HCT116 (cell line): ENCODE measurements around the gene C1QTNF12. TPM values are rescaled to one million over a fixed set of nuclear protein-coding genes. Genes with fewer than 3 reads are reported as not detected.

Experiments
- ATAC-seq: fragments of 200-7000 bp; cut with Tn5 transposase; 2 replicates; pipeline ENCODE4 v1.9.1; 2020; ENCODE audit warnings: mild to moderate bottlenecking, moderate library complexity
- BruUV-seq: library from RNA; stranded (reverse); fragments of 400-500 nt; replicated peaks from 2 replicates; lab custom pipeline; 2021; lab: Mats Ljungman, UMichigan
- CTCF ChIA-PET: fragments of 300-600 bp; sonication (Branson Sonifier 250); formaldehyde crosslinking; loops from one replicate; lab custom pipeline; 2021; ENCODE audit warnings: antibody characterized with exemption; lab: Charles Lee
- POLR2A ChIA-PET: fragments of 300-600, 350-600 bp; sonication (Branson Sonifier 250); formaldehyde crosslinking; loops from one replicate; lab custom pipeline; 2021; ENCODE audit warnings: antibody characterized with exemption; lab: Charles Lee
- RAD21 ChIA-PET, 2 experiments: fragments of 300-600 bp; sonication (Branson Sonifier 250); formaldehyde crosslinking; loops; one replicate each; lab custom pipeline; 2023; ENCODE audit warnings: low total read pairs in 2 of 2; ENCODE audit not compliant: uncharacterized antibody in 2 of 2, unreplicated experiment in 2 of 2, low non-redundant PET in 1 of 2; lab: Charles Lee
- DNase-seq: peaks from one replicate; pipeline ENCODE4 v3.0.0-alpha.2; 2010; ENCODE audit warnings: low read depth, low spot score
- H2AFZ ChIP-seq: fragments of 200-600 bp; shearing (Covaris generic), sonication (generic); 2 replicates; pipeline ENCODE4 v1.6.1; 2017; ENCODE audit warnings: low read depth, mixed run types, mixed read lengths, antibody characterized with exemption, low read length; ENCODE audit not compliant: poor library complexity, severe bottlenecking
- H3K27ac ChIP-seq: 2 replicates; pipeline ENCODE4 v1.5.1; 2012; ENCODE audit warnings: low read depth, low read length
- H3K27me3 ChIP-seq: fragments of 200-600 bp; sonication (generic); 2 replicates; pipeline ENCODE4 v1.6.1; 2016; ENCODE audit warnings: mixed run types, low read length, mixed read lengths; ENCODE audit not compliant: insufficient read depth
- H3K36me3 ChIP-seq, 2 experiments: fragments of 200-500 bp in 1 of 2; fragments of 200-600 bp in 1 of 2; sonication (Bioruptor generic) in 1 of 2; sonication (generic) in 1 of 2; 2 replicates each; pipeline versions ENCODE4 v1.5.1 to v1.6.1; 2014 to 2016; ENCODE audit warnings: low read length in 2 of 2, inconsistent platforms in 1 of 2, mixed read lengths in 1 of 2, mixed run types in 1 of 2; ENCODE audit not compliant: insufficient read depth in 2 of 2, control insufficient read depth in 1 of 2
- H3K4me1 ChIP-seq, 2 experiments: fragments of 200-600 bp in 1 of 2; sonication (generic) in 1 of 2; 2 replicates each; pipeline versions ENCODE4 v1.5.1 to v1.6.1; 2012 to 2017; ENCODE audit warnings: low read length in 2 of 2, inconsistent platforms in 1 of 2, mild to moderate bottlenecking in 1 of 2, mixed read lengths in 1 of 2, mixed run types in 1 of 2, moderate library complexity in 1 of 2; ENCODE audit not compliant: insufficient read depth in 2 of 2, control insufficient read depth in 1 of 2
- H3K4me2 ChIP-seq: fragments of 200-600 bp; sonication (generic); 2 replicates; pipeline ENCODE4 v1.6.1; 2017; ENCODE audit warnings: mixed run types, low read length, mixed read lengths
- H3K4me3 ChIP-seq, 2 experiments: fragments of 200-600 bp in 1 of 2; sonication (generic) in 1 of 2; replicated peaks in 1 of 2; 2 replicates each; pipeline ENCODE4 v1.5.1; 2011 to 2016; ENCODE audit warnings: low read length in 2 of 2, control low read depth in 1 of 2, low read depth in 1 of 2, mild to moderate bottlenecking in 1 of 2, mixed read lengths in 1 of 2, mixed run types in 1 of 2
- H3K79me2 ChIP-seq: fragments of 200-600 bp; sonication (generic); 2 replicates; pipeline ENCODE4 v1.6.1; 2017; ENCODE audit warnings: mild to moderate bottlenecking, mixed run types, low read length, moderate library complexity, mixed read lengths; ENCODE audit not compliant: insufficient read depth
- H3K9ac ChIP-seq: fragments of 200-600 bp; sonication (generic); 2 replicates; pipeline ENCODE4 v1.6.1; 2016; ENCODE audit warnings: low read length, mixed read lengths
- H3K9me2 ChIP-seq: fragments of 200-600 bp; sonication (generic), shearing (Covaris generic); 2 replicates; pipeline ENCODE4 v1.6.1; 2017; ENCODE audit warnings: mixed run types, mild to moderate bottlenecking, moderate library complexity; ENCODE audit not compliant: insufficient read depth
- H3K9me3 ChIP-seq, 2 experiments: fragments of 200-500 bp in 1 of 2; fragments of 200-600 bp in 1 of 2; sonication (Bioruptor generic) in 1 of 2; sonication (generic) in 1 of 2; 2 replicates each; pipeline ENCODE4 v1.6.1; 2014 to 2017; ENCODE audit warnings: low read length in 2 of 2, mixed read lengths in 2 of 2, inconsistent platforms in 1 of 2, low read depth in 1 of 2, mild to moderate bottlenecking in 1 of 2, mixed run types in 1 of 2, moderate library complexity in 1 of 2; ENCODE audit not compliant: control insufficient read depth in 1 of 2, insufficient read depth in 1 of 2
- H4K20me1 ChIP-seq: fragments of 200-600 bp; sonication (generic), shearing (Covaris generic); 2 replicates; pipeline ENCODE4 v1.6.1; 2017; ENCODE audit warnings: mixed run types, mild to moderate bottlenecking, moderate library complexity; ENCODE audit not compliant: insufficient read depth
- ATF3 ChIP-seq: IDR thresholded peaks from 2 replicates; pipeline ENCODE4 v1.6.1; 2012
- CBX3 ChIP-seq: IDR thresholded peaks from 2 replicates; pipeline ENCODE4 v1.6.1; 2012; ENCODE audit warnings: low read depth
- CEBPB ChIP-seq: IDR thresholded peaks from 2 replicates; pipeline ENCODE4 v1.6.1; 2012; ENCODE audit warnings: low read depth
- CTCF ChIP-seq, 3 experiments: fragments of 200-600 bp in 1 of 3; sonication (generic) in 1 of 3; IDR thresholded peaks in 2 of 3; conservative IDR thresholded peaks in 1 of 3; 2 replicates each; pipeline ENCODE4 v1.5.1; 2012 to 2017; ENCODE audit warnings: low read depth in 2 of 3, low read length in 2 of 3, antibody characterized with exemption in 1 of 3, borderline replicate concordance in 1 of 3, control low read depth in 1 of 3, mild to moderate bottlenecking in 1 of 3, mixed read lengths in 1 of 3, mixed run types in 1 of 3, moderate library complexity in 1 of 3; ENCODE audit not compliant: insufficient read depth in 1 of 3
- EGR1 ChIP-seq: IDR thresholded peaks from 2 replicates; pipeline ENCODE4 v1.6.1; 2012; ENCODE audit warnings: low read depth
- EZH2phosphoT487 ChIP-seq: fragments of 200-600 bp; IDR thresholded peaks from 2 replicates; pipeline ENCODE4 v1.6.1; 2018; ENCODE audit warnings: antibody characterized with exemption, borderline replicate concordance
- FOSL1 ChIP-seq: IDR thresholded peaks from 2 replicates; pipeline ENCODE4 v1.6.1; 2012; ENCODE audit warnings: low read depth
- JUND ChIP-seq: IDR thresholded peaks from 2 replicates; pipeline ENCODE4 v1.6.1; 2012
- MAX ChIP-seq: IDR thresholded peaks from 2 replicates; pipeline ENCODE4 v1.6.1; 2012
- POLR2A ChIP-seq: IDR thresholded peaks from 2 replicates; pipeline ENCODE4 v1.7.0; 2011; ENCODE audit warnings: borderline replicate concordance; ENCODE audit not compliant: insufficient read depth, insufficient read length; ENCODE audit errors: extremely low read depth
- POLR2AphosphoS5 ChIP-seq: IDR thresholded peaks from 2 replicates; pipeline ENCODE4 v1.6.1; 2011; ENCODE audit warnings: mild to moderate bottlenecking, low read depth, low read length, moderate library complexity
- RAD21 ChIP-seq: IDR thresholded peaks from 2 replicates; pipeline ENCODE4 v1.6.1; 2012; ENCODE audit warnings: low read depth, mild to moderate bottlenecking
- REST ChIP-seq: IDR thresholded peaks from 2 replicates; pipeline ENCODE4 v1.6.1; 2012; ENCODE audit warnings: low read depth
- SP1 ChIP-seq: IDR thresholded peaks from 2 replicates; pipeline ENCODE4 v1.6.1; 2012; ENCODE audit warnings: low read depth
- TCF7L2 ChIP-seq: IDR thresholded peaks from 2 replicates; pipeline ENCODE4 v1.7.0; 2011; ENCODE audit warnings: borderline replicate concordance, inconsistent platforms; ENCODE audit not compliant: insufficient read depth, insufficient read length; ENCODE audit errors: extremely low read depth
- YY1 ChIP-seq: IDR thresholded peaks from 2 replicates; pipeline ENCODE4 v1.6.1; 2011; ENCODE audit warnings: low read length, low read depth, moderate library complexity, mild to moderate bottlenecking; ENCODE audit not compliant: insufficient replicate concordance; ENCODE audit errors: extremely low read depth
- ZBTB33 ChIP-seq: IDR thresholded peaks from 2 replicates; pipeline ENCODE4 v1.6.1; 2011; ENCODE audit warnings: mild to moderate bottlenecking, low read length, moderate library complexity; ENCODE audit not compliant: insufficient replicate concordance; ENCODE audit errors: extremely low read depth
- ZNF274 ChIP-seq: fragments of 200-500 bp; sonication (Bioruptor generic); IDR thresholded peaks from 2 replicates; pipeline ENCODE4 v1.6.1; 2014; ENCODE audit warnings: mild to moderate bottlenecking, low read depth, low read length, inconsistent platforms
- intact Hi-C: fragments of 100-400 bp; cut with micrococcal nuclease; formaldehyde crosslinking; loops from 2 replicates; pipeline ENCODE4 v1.10.0; 2022
- total RNA-seq: library from RNA; stranded (reverse); gene quantifications from one replicate; pipeline ENCODE4 v1.2.1, GENCODE V29; 2021; ENCODE audit not compliant: unreplicated experiment

Gene C1QTNF12
- total RNA-seq, 1 experiment from 2014 or later, result 6.9 TPM

GRCh38 chr1:1245817-1246576, 525 bp downstream of the C1QTNF12 start:
- Histone ChIP-seq H3K4me2 (no peak overlapping the region), H3K36me3 (no peaks in the 10 kb centered on the region), H3K9me2 (no peaks in the 10 kb centered on the region), H3K27ac (no peak overlapping the region; the same call in 1 of the 2 replicates), H2AFZ (no peak overlapping the region), H3K9ac (no peak overlapping the region), H3K79me2 (no peaks in the 10 kb centered on the region), H3K27me3 (no peaks in the 10 kb centered on the region), H3K4me3 (no peak overlapping the region), H3K9me3 (no peaks in the 10 kb centered on the region), H3K4me1 (peaks cover 3 to 15% of the 10 kb centered on the region in 2 experiments; a peak in 3 of 4 replicates), H4K20me1 (no peaks in the 10 kb centered on the region)
- POLR2A ChIA-PET, result no interaction called here
- intact Hi-C loops, result no loop called here
- ATAC-seq (no peak), DNase-seq (no peak)
- TF ChIP-seq CEBPB (no peak), CTCF (IDR thresholded peaks at IDR 0.05 in 2 of 3, conservative IDR thresholded peaks at IDR 0.05 in 1 of 3; ENCODE audit: borderline replicate concordance in 1 of 3, insufficient read depth in 1 of 3, low read depth in 2 of 3, low read length in 2 of 3) (no peak), RAD21 (no peak), ATF3 (no peak), POLR2AphosphoS5 (no peak), FOSL1 (no peak), EGR1 (no peak), YY1 (no peak), MAX (no peak), ZNF274 (no peak), REST (no peak), SP1 (no peak), ZBTB33 (no peak), EZH2phosphoT487 (no peak), CBX3 (no peak), POLR2A (no peak), JUND (no peak), TCF7L2 (no peak)
- BruUV-seq, result no TSS peak
- CTCF ChIA-PET, result no interaction called here
- RAD21 ChIA-PET, result no interaction called here
